ENCODE measurements around the gene SOX11.

The SOX11 gene

GRCh38 chr2:5727235-5727634 is 35.1 kb downstream of the SOX11 start:
- H3K36me3 ChIP-seq = no peaks in the 10 kb centered on the region
- no peak for TF ChIP-seq CTCF (IDR thresholded peaks at IDR 0.05)
- no peak overlapping the region for H3K4me3 ChIP-seq (ENCODE audit: low read depth in 1 of 2, low read length in 1 of 2)

GRCh38 chr2:5729416-5729815 is 37.2 kb downstream of the SOX11 start:
- Histone ChIP-seq H3K36me3 (no peaks in the 10 kb centered on the region), H3K27me3 (peaks cover 31% of the 10 kb centered on the region), H3K27ac (no peak overlapping the region), H3K4me3 (ENCODE audit: low read depth in 1 of 2, low read length in 1 of 2) (no peak overlapping the region), H3K9me3 (no peaks in the 10 kb centered on the region), H3K4me1 (ENCODE audit: control insufficient read depth in 1 of 2, insufficient read depth in 1 of 2, low read depth in 1 of 2, low read length in 1 of 2) (no peaks in the 10 kb centered on the region)
- no peak for TF ChIP-seq CTCF (IDR thresholded peaks at IDR 0.05)

More at GRCh38 chr2:5727235-5727634, 35.1 kb downstream of the SOX11 start:
- H3K27me3 ChIP-seq = peaks cover 31% of the 10 kb centered on the region
- no peak overlapping the region for H3K27ac ChIP-seq
- no peaks in the 10 kb centered on the region for H3K9me3 ChIP-seq
- H3K4me1 ChIP-seq (ENCODE audit: control insufficient read depth in 1 of 2, insufficient read depth in 1 of 2, low read depth in 1 of 2, low read length in 1 of 2) = no peaks in the 10 kb centered on the region

- Histone ChIP-seq H3K36me3 (no peaks in the 10 kb centered on the region), H3K4me3 (ENCODE audit: low read depth in 1 of 2, low read length in 1 of 2) (no peak overlapping the region), H3K9me3 (no peaks in the 10 kb centered on the region), H3K27ac (no peak overlapping the region), H3K4me1 (ENCODE audit: control insufficient read depth in 1 of 2, insufficient read depth in 1 of 2, low read depth in 1 of 2, low read length in 1 of 2) (no peaks in the 10 kb centered on the region), H3K27me3 (peaks cover 25% of the 10 kb centered on the region)
- no peak for TF ChIP-seq CTCF (IDR thresholded peaks at IDR 0.05)
Observed at GRCh38 chr2:5730386-5730785, 38.2 kb downstream of the SOX11 start.

GRCh38 chr2:5734859-5735520 is 42.8 kb downstream of the SOX11 start:
- no peaks in the 10 kb centered on the region for H3K36me3 ChIP-seq
- H3K4me1 ChIP-seq (ENCODE audit: control insufficient read depth in 1 of 2, insufficient read depth in 1 of 2, low read depth in 1 of 2, low read length in 1 of 2) = no peaks in the 10 kb centered on the region
- H3K27ac ChIP-seq = no peak overlapping the region
- TF ChIP-seq CTCF (IDR thresholded peaks at IDR 0.05) = no peak
- no peak overlapping the region for H3K4me3 ChIP-seq (ENCODE audit: low read depth in 1 of 2, low read length in 1 of 2)
- no peaks in the 10 kb centered on the region for H3K27me3 ChIP-seq
- no peaks in the 10 kb centered on the region for H3K9me3 ChIP-seq

GRCh38 chr2:5735521-5735861 is 43.3 kb downstream of the SOX11 start:
- TF ChIP-seq CTCF (IDR thresholded peaks at IDR 0.05) = no peak
- Histone ChIP-seq H3K36me3 (no peaks in the 10 kb centered on the region), H3K27me3 (no peaks in the 10 kb centered on the region), H3K4me3 (ENCODE audit: low read depth in 1 of 2, low read length in 1 of 2) (no peak overlapping the region), H3K27ac (no peak overlapping the region), H3K9me3 (no peaks in the 10 kb centered on the region), H3K4me1 (ENCODE audit: control insufficient read depth in 1 of 2, insufficient read depth in 1 of 2, low read depth in 1 of 2, low read length in 1 of 2) (no peaks in the 10 kb centered on the region)

All from neutrophil (primary cell).